Omental fat pad (tissue), 4 donors: Measurements from ENCODE around the gene SUSD6. TPM values are rescaled to one million over a fixed set of nuclear protein-coding genes. Genes with fewer than 3 reads are reported as not detected.
"Not testable (repeated sequence)": the region's sequence is repeated elsewhere in the genome, so short reads cannot be mapped to it uniquely, and the experiment has no call there.

ENCODE experiments used
- ATAC-seq: fragments of 150-250 bp; one replicate; pipeline ENCODE4 v1.9.1; 2016; ENCODE audit warnings: mild to moderate bottlenecking, moderate library complexity; ENCODE audit not compliant: low FRiP score
- DNase-seq: peaks from one replicate; pipeline ENCODE4 v3.0.0-alpha.2; 2019; ENCODE audit warnings: low spot score
- total RNA-seq, 4 donors: library from RNA; depleted of rRNA; stranded (reverse); fragments of >200 nt; gene quantifications; one replicate each; pipeline ENCODE4 v1.1.0, GENCODE V29; 2016
- TF ChIP-seq, protein P1 (sequence below), 3 donors: fragments of 450-650 bp; IDR thresholded peaks; one replicate each; pipeline ENCODE4 v1.5.1; 2016 to 2017; ENCODE audit warnings: antibody characterized with exemption in 3 of 3, mild to moderate bottlenecking in 3 of 3, moderate library complexity in 2 of 3

The SUSD6 gene
- total RNA-seq, 4 donors from 2014 or later = 31.1 to 73.3 (median 52.7) TPM

DNA sequence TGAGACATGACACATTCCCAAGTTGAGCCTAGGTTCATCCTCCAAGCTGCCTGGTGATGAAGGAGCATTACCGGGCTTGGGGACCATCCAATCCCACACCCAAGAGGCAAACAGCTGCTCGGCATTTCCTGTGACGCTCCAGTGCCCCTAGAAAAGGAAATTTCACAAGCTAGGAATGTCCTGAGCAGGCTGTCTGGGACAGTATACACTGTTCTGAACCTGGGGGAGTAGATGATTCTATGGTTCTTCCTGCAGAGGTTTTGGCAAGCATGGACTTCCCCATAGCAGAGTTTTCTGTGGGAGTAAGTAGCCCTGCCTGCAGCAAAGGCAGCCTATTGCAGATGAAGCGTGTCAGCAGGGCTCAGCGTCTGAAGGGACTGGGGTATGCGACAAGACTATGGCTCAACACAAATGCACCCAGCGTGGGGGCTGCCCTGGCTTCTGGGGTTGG, 108.1 kb downstream of the SUSD6 start:
- TF ChIP-seq, protein P1, sequence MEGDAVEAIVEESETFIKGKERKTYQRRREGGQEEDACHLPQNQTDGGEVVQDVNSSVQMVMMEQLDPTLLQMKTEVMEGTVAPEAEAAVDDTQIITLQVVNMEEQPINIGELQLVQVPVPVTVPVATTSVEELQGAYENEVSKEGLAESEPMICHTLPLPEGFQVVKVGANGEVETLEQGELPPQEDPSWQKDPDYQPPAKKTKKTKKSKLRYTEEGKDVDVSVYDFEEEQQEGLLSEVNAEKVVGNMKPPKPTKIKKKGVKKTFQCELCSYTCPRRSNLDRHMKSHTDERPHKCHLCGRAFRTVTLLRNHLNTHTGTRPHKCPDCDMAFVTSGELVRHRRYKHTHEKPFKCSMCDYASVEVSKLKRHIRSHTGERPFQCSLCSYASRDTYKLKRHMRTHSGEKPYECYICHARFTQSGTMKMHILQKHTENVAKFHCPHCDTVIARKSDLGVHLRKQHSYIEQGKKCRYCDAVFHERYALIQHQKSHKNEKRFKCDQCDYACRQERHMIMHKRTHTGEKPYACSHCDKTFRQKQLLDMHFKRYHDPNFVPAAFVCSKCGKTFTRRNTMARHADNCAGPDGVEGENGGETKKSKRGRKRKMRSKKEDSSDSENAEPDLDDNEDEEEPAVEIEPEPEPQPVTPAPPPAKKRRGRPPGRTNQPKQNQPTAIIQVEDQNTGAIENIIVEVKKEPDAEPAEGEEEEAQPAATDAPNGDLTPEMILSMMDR (IDR thresholded peaks at IDR 0.05) = no peak
- no peak for DNase-seq
- ATAC-seq = peak; percentile 80

DNA sequence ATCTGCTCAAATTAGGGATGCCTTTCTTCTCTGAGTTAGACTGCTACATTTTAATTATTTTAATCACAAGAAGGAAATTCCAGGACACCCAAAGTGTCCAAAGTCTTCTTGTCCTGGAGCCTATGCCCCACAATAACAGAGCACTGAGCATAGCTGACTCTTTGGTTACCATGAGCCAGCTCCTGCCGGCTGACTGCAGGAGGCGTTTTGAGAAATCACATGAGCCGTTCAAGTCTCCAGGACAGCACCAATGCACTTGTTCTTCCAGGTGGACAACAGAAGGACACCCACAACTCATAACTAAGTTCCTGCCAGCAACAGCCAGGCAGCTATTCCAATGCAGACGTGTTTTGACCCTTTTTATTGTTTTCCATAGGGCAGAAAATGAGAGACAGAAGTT, 109.5 kb downstream of the SUSD6 start:
- DNase-seq (no peak), ATAC-seq (no peak)
- TF ChIP-seq, protein P1 (IDR thresholded peaks at IDR 0.05) = no peak

DNA sequence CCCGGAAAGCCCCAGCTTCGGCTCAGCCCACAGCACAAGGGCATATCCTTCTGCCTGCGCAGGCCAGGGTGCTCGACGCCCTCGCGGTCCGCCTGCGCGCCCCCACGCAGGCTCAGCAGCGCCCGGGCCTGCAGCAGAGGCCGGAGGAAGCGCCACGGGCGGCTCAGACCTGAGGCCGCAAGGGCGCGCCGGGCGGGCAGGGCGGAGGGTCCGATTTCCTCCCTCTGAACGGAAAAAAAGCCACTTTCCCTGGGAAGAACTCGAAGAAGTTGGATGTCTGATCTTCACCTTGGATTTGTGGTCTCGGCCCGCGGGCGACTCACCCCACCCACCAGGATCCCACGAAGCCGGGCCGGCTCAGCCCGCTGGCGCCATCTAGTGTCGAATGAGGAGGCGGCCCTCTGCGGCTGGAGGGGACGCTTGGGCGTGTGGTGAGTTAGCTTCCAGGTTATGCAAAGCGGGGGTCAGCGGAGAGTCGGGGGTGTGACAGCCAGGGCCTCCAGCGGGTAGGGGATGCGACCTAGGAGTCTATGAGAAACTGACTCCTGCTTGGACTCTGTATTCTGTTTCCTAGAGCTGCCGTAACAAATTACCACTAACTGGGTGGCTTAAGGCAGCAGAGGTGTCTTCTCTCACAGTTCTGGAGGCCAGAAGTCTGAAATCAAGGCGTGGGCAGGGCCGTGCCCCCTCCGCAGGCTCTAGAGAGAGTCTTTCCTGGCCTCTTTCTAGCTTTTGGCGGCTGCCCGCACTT, 115.5 kb downstream of the SUSD6 start:
- peak; percentile 93 for ATAC-seq
- TF ChIP-seq, protein P1 (IDR thresholded peaks at IDR 0.05) = peak in 2 of 3 donors; percentile 85 to 89
- DNase-seq = peak; percentile 80

DNA sequence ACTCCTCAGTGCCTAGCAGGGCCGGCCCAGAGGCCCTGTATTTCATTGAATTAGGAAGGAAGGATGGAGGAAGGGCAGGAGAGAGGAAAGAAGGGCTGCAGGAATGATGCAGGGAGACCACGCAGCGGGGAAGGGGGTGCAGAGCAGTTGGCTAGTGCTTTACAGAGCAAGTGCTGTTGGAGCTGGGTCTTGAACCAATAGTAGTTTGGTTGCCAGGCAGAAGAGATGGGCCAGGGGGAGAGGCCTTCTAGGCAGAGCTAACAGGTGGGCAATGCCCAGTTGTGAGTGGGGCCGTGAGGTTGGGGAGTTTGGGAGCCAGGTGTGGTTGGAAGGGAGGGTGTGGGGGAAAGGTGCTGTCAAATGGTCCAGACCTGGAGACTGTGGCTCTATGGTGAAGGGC, 116.5 kb downstream of the SUSD6 start:
- no peak for ATAC-seq
- DNase-seq = no peak
- TF ChIP-seq, protein P1 (IDR thresholded peaks at IDR 0.05) = no peak

DNA sequence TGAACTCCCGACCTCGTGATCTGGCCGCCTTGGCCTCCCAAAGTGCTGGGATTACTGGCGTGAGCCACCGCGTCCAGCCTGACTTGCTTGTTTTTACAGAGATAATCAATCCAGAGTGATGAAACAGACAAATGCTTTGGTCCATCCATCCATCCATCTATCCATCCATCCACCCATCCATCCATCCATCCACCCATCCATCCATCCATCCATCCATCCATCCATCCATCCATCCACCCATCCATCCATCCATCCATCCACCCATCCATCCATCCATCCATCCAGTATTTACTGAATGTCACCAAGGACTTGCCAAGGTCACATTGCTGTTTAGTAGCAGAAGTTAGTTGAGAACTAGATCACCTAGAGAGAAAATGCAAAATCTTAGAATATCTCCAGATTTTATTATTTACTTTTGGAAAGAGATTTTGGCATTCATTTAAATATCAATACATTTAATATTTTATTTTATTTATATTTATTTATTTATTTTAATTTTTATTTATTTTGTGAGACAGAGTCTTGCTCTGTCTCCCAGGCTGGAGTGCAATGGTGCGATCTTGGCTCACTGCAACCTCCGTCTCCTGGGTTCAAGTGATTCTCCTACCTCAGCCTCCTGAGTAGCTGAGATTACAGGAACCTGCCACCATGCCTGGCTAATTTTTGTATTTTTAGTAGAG, 120.7 kb downstream of the SUSD6 start:
- not testable (repeated sequence) for ATAC-seq, DNase-seq

DNA sequence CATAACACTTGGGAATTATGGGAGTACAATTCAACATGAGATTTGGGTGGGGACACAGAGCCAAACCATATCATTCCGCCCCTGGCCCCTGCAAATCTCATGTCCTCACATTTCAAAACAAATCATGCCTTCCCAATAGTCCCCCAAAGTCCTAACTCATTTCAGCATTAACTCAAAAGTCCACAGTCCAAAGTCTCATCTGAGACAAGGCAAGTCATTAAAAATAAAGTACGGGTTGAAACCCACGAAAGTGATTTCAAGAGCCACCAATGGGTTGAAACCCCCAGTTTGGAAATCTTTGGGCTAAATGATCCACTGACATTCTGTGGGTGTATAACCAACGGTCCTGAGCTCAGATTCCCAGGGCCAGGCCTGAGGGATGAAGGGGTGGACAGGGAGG, 125.0 kb downstream of the SUSD6 start:
- ATAC-seq, DNase-seq: not testable (repeated sequence)

DNA sequence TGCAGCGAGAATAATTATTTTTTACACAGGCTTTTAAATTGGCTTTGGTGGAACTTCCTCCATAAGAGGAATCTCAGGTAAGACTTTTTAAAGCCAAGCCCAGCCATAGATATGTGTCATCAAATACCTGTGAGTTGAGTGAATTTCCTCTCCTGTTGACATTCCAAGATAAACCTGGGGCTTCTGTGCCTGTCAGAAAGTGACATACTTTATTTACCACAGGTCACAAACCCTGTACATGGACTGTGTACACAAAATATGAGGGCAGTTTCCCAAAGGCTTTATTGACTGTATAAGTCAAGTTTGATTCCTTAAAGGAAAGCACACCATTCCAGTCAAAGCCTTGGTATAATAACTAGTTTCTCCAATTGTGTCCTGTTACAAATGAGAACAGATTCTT, 129.7 kb downstream of the SUSD6 start:
- ATAC-seq (no peak), DNase-seq (no peak)
- TF ChIP-seq, protein P1 (IDR thresholded peaks at IDR 0.05) = no peak

DNA sequence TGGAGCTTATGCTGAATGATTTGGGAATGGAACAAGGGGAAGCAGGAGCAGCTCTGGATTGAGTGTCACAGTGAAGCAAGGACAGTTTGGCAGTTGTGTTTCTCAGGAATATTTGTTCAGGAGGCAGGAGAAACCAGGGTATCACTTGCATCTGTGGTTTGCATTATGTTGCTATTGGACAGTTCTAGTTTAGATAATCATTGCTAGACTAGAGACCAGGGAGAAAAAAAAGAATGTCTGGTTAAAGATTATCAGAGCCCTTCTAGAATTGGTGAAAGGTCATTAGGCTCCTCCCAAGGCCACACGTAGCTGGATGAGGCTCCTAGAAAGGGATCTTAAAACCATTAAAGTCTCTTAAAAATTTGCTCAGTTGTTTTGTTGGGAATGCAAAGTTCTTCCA, 138.6 kb downstream of the SUSD6 start:
- TF ChIP-seq, protein P1 (IDR thresholded peaks at IDR 0.05) = no peak
- no peak for DNase-seq
- no peak for ATAC-seq
